IMR-90 (cell line): Measurements from ENCODE around the gene BDNF. TPM values are rescaled to one million over a fixed set of nuclear protein-coding genes. Genes with fewer than 3 reads are reported as not detected.

ENCODE experiments used
- ATAC-seq: fragments of 200-7000 bp; cut with Tn5 transposase; 2 replicates; pipeline ENCODE4 v1.9.1; 2020; ENCODE audit warnings: low read depth, mild to moderate bottlenecking, moderate library complexity
- BruUV-seq: library from RNA; stranded (reverse); fragments of 400-500 nt; replicated peaks from 2 replicates; lab custom pipeline; 2021; lab: Mats Ljungman, UMichigan
- CTCF ChIA-PET: fragments of 300-600 bp; formaldehyde crosslinking; extraction: SDS; loops from one replicate; lab custom pipeline; 2021; ENCODE audit warnings: antibody characterized with exemption; lab: Yijun Ruan, JAX
- POLR2A ChIA-PET: fragments of 300-600 bp; sonication (Branson Sonifier 250); formaldehyde crosslinking; loops from one replicate; lab custom pipeline; 2022; ENCODE audit warnings: antibody characterized with exemption; ENCODE audit not compliant: unreplicated experiment; lab: Charles Lee
- DNase-seq: peaks from one replicate; pipeline ENCODE4 v3.0.0; 2013
- H2AFZ ChIP-seq: replicated peaks from 2 replicates; pipeline ENCODE3; 2013; ENCODE audit warnings: low read length, mild to moderate bottlenecking; ENCODE audit not compliant: poor library complexity
- H2AK5ac ChIP-seq: 2 replicates; pipeline ENCODE4 v1.6.1; 2013; ENCODE audit warnings: low read depth, low read length, inconsistent platforms
- H2AK9ac ChIP-seq: replicated peaks from 2 replicates; pipeline ENCODE3; 2013; ENCODE audit warnings: mild to moderate bottlenecking, low read depth, low read length, moderate library complexity; ENCODE audit not compliant: poor library complexity
- H2BK120ac ChIP-seq: 2 replicates; pipeline ENCODE4 v1.6.1; 2013; ENCODE audit warnings: low read depth, low read length, inconsistent platforms
- H2BK15ac ChIP-seq: 3 replicates; pipeline ENCODE4 v1.6.1; 2013; ENCODE audit warnings: low read depth, low read length, inconsistent platforms
- H2BK20ac ChIP-seq: 2 replicates; pipeline ENCODE4 v1.6.1; 2013; ENCODE audit warnings: low read depth, mild to moderate bottlenecking, inconsistent platforms, low read length, moderate library complexity
- H2BK5ac ChIP-seq: 2 replicates; pipeline ENCODE4 v1.6.1; 2013; ENCODE audit warnings: mild to moderate bottlenecking, low read depth, low read length, inconsistent platforms; ENCODE audit not compliant: poor library complexity, severe bottlenecking
- H3K14ac ChIP-seq: replicated peaks from 2 replicates; pipeline ENCODE4 v1.6.1; 2013; ENCODE audit warnings: low read depth, low read length, inconsistent platforms
- H3K18ac ChIP-seq: 2 replicates; pipeline ENCODE4 v1.6.1; 2013; ENCODE audit warnings: low read depth, low read length, control low read depth
- H3K23ac ChIP-seq: 2 replicates; pipeline ENCODE4 v1.6.1; 2013; ENCODE audit warnings: low read depth, low read length, inconsistent platforms
- H3K27ac ChIP-seq: 2 replicates; pipeline ENCODE4 v1.5.1; 2013; ENCODE audit warnings: mild to moderate bottlenecking, control low read depth, low read length; ENCODE audit not compliant: insufficient read depth
- H3K27me3 ChIP-seq: 2 replicates; pipeline ENCODE4 v1.6.1; 2013; ENCODE audit warnings: low read length; ENCODE audit not compliant: control insufficient read depth, insufficient read depth
- H3K36me3 ChIP-seq: 2 replicates; pipeline ENCODE4 v1.6.1; 2013; ENCODE audit warnings: low read length, mixed read lengths; ENCODE audit not compliant: control insufficient read depth, insufficient read depth
- H3K4ac ChIP-seq: 2 replicates; pipeline ENCODE4 v1.6.1; 2013; ENCODE audit warnings: low read depth, low read length, inconsistent platforms
- H3K4me1 ChIP-seq: 2 replicates; pipeline ENCODE4 v1.6.1; 2013; ENCODE audit warnings: low read length, mixed read lengths; ENCODE audit not compliant: control insufficient read depth, insufficient read depth
- H3K4me2 ChIP-seq: 2 replicates; pipeline ENCODE4 v1.6.1; 2013; ENCODE audit warnings: low read depth, mild to moderate bottlenecking, control low read depth, low read length, moderate library complexity
- H3K4me3 ChIP-seq: 2 replicates; pipeline ENCODE4 v1.5.1; 2013; ENCODE audit warnings: low read depth, mild to moderate bottlenecking, control low read depth, low read length, moderate library complexity; ENCODE audit not compliant: insufficient read depth
- H3K56ac ChIP-seq: 2 replicates; pipeline ENCODE4 v1.6.1; 2013; ENCODE audit warnings: low read length, inconsistent platforms; ENCODE audit not compliant: insufficient read depth; ENCODE audit errors: extremely low read depth
- H3K79me1 ChIP-seq, 2 experiments: 2 replicates each; pipeline ENCODE4 v1.6.1; 2013; ENCODE audit warnings: low read length in 2 of 2, inconsistent platforms in 1 of 2, low read depth in 1 of 2
- H3K9ac ChIP-seq: 2 replicates; pipeline ENCODE4 v1.6.1; 2013; ENCODE audit warnings: low read depth, low read length, control low read depth
- H3K9me1 ChIP-seq: 2 replicates; pipeline ENCODE4 v1.6.1; 2013; ENCODE audit warnings: low read length, inconsistent platforms; ENCODE audit not compliant: insufficient read depth
- H3K9me3 ChIP-seq: 2 replicates; pipeline ENCODE4 v1.6.1; 2013; ENCODE audit warnings: low read length; ENCODE audit not compliant: control insufficient read depth, insufficient read depth
- H4K20me1 ChIP-seq: 2 replicates; pipeline ENCODE4 v1.6.1; 2013; ENCODE audit warnings: low read length, inconsistent platforms; ENCODE audit not compliant: insufficient read depth
- H4K5ac ChIP-seq: 2 replicates; pipeline ENCODE4 v1.6.1; 2013; ENCODE audit warnings: mild to moderate bottlenecking, low read depth, low read length, control low read depth
- H4K8ac ChIP-seq, 2 experiments: 2 replicates each; pipeline ENCODE4 v1.6.1; 2013; ENCODE audit warnings: low read depth in 2 of 2, low read length in 2 of 2, control low read depth in 1 of 2, inconsistent platforms in 1 of 2
- H4K91ac ChIP-seq: 2 replicates; pipeline ENCODE4 v1.6.1; 2013; ENCODE audit warnings: low read depth, low read length, inconsistent platforms; ENCODE audit not compliant: insufficient read depth
- BHLHE40 ChIP-seq: fragments of 150-350 bp; IDR thresholded peaks from 2 replicates; pipeline ENCODE4 v1.6.1; 2016; ENCODE audit warnings: mild to moderate bottlenecking, low read depth, low read length
- CEBPB ChIP-seq: IDR thresholded peaks from 2 replicates; pipeline ENCODE4 v1.6.1; 2012; ENCODE audit warnings: low read depth, low read length, improper control_type of control experiment
- CHD1 ChIP-seq: IDR thresholded peaks from 2 replicates; pipeline ENCODE4 v1.6.1; 2012; ENCODE audit warnings: low read depth, low read length, improper control_type of control experiment
- FOS ChIP-seq: fragments of 150-350 bp; IDR thresholded peaks from 2 replicates; pipeline ENCODE4 v1.6.1; 2016; ENCODE audit warnings: low read depth, low read length
- MAFK ChIP-seq: IDR thresholded peaks from 2 replicates; pipeline ENCODE4 v1.6.1; 2012; ENCODE audit warnings: low read depth, low read length, improper control_type of control experiment
- MAZ ChIP-seq: IDR thresholded peaks from 2 replicates; pipeline ENCODE4 v1.6.1; 2012; ENCODE audit warnings: low read depth, mild to moderate bottlenecking, low read length, improper control_type of control experiment, moderate library complexity, borderline replicate concordance
- MXI1 ChIP-seq: IDR thresholded peaks from 2 replicates; pipeline ENCODE4 v1.6.1; 2012; ENCODE audit warnings: low read depth, mild to moderate bottlenecking, low read length, moderate library complexity, borderline replicate concordance
- NFE2L2 ChIP-seq: fragments of 150-350 bp; IDR thresholded peaks from 2 replicates; pipeline ENCODE4 v1.6.1; 2016; ENCODE audit warnings: low read depth, mild to moderate bottlenecking, low read length
- POLR2A ChIP-seq: IDR thresholded peaks from 2 replicates; pipeline ENCODE4 v1.6.1; 2012; ENCODE audit warnings: mild to moderate bottlenecking, low read depth, low read length
- RAD21 ChIP-seq: IDR thresholded peaks from 2 replicates; pipeline ENCODE4 v1.6.1; 2012; ENCODE audit warnings: low read length, improper control_type of control experiment
- RCOR1 ChIP-seq: IDR thresholded peaks from 2 replicates; pipeline ENCODE4 v1.6.1; 2012; ENCODE audit warnings: mild to moderate bottlenecking, low read length, improper control_type of control experiment; ENCODE audit not compliant: insufficient replicate concordance
- RFX5 ChIP-seq: IDR thresholded peaks from 2 replicates; pipeline ENCODE4 v1.8.0; 2012; ENCODE audit warnings: low read depth, mild to moderate bottlenecking, low read length, moderate library complexity
- SMC3 ChIP-seq: fragments of 150-350 bp; IDR thresholded peaks from 2 replicates; pipeline ENCODE4 v1.6.1; 2016; ENCODE audit warnings: low read depth, mild to moderate bottlenecking, antibody characterized with exemption, low read length, moderate library complexity
- WGBS, 2 experiments: methylation state at CpG; one replicate each; pipeline versions ENCODE4 v1.1.5 to v1.1.7; 2013; ENCODE audit warnings: missing lambda C conversion rate in 2 of 2; ENCODE audit not compliant: insufficient read length in 1 of 2; ENCODE audit errors: extremely low coverage in 2 of 2; 5-methylcytosine and 5-hydroxymethylcytosine counted together
- dilution Hi-C: fragments of 300-500 bp; cut with HindIII; formaldehyde crosslinking; loops from one replicate; pipeline ENCODE4 v1.14.3; 2018; ENCODE audit warnings: low sequenced_read_pairs; ENCODE audit not compliant: unreplicated experiment
- in situ Hi-C: fragments of 300-500 bp; cut with MboI; formaldehyde crosslinking; loops from 3 replicates; pipeline ENCODE4 v1.14.3; 2019; ENCODE audit warnings: low sequenced_read_pairs, inconsistent platforms, mixed read lengths
- intact Hi-C: fragments of 100-400 bp; cut with micrococcal nuclease; formaldehyde crosslinking; loops from 2 replicates; pipeline ENCODE4 v1.10.0; 2022
- polyA plus RNA-seq, 3 experiments: library from polyadenylated mRNA; depleted of rRNA; stranded (reverse); fragments of >200 nt; gene quantifications; 2 replicates each; pipeline ENCODE4 v1.2.3, GENCODE V29; 2012; ENCODE audit warnings: low replicate concordance in 1 of 3
- total RNA-seq: library from RNA; depleted of rRNA; stranded (reverse); fragments of >200 nt; gene quantifications from 2 replicates; pipeline ENCODE4 v1.2.3, GENCODE V29; 2012
- TF ChIP-seq, protein P1 (sequence below): fragments of 150-350 bp; IDR thresholded peaks from 2 replicates; pipeline ENCODE4 v1.6.1; 2017; ENCODE audit warnings: mild to moderate bottlenecking, antibody characterized with exemption, low read length, low read depth
- TF ChIP-seq, protein P2 (sequence below): fragments of 150-350 bp; IDR thresholded peaks from 2 replicates; pipeline ENCODE4 v1.6.1; 2016; ENCODE audit warnings: low read depth, mild to moderate bottlenecking, low read length, moderate library complexity, borderline replicate concordance
- TF ChIP-seq, protein P3 (sequence below): conservative IDR thresholded peaks from 2 replicates; pipeline ENCODE4 v1.5.1; 2012; ENCODE audit warnings: mild to moderate bottlenecking, low read depth, low read length, improper control_type of control experiment

Gene BDNF
- total and polyA plus RNA-seq, 2 of the 4 experiments (the other 2 are of a cell fraction): 94.8 to 152 TPM

DNA sequence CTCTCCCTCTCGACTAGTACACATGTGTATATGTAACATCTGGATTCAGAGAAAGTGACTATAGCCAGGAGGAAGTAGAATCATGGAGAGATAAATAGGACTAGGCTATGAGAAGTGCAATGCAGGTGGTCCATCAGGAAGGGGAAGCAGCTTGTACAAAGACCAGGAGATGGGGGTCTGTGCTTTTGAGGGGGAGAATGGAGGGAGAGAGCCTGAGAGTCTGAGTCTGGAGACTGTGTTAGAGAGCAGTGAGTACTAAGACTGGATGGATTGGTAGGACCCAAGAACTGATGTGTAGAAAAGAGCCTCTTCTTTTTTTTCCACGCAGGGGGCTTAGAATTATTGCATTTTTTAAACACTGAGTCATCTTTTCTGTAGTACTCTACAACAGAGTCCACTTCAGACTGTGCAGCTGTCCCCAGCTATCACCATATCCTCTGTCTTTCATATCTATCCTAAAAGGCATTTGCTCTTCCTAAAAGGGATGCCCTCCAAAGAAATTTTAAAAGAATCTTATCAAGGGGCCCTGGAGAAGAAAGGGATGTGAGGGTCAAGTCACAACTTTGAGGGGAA lies 80.4 kb downstream of the BDNF start:
- H3K27me3 ChIP-seq: no peaks in the 10 kb centered on the region
- no peak overlapping the region for H4K5ac ChIP-seq
- no peaks in the 10 kb centered on the region for H3K36me3 ChIP-seq
- H2BK15ac ChIP-seq: no peak overlapping the region
- H3K9ac ChIP-seq: no peak overlapping the region
- no peak overlapping the region for H3K4me3 ChIP-seq
- H3K18ac ChIP-seq: no peak overlapping the region
- no peak overlapping the region for H2AK5ac ChIP-seq
- no peak overlapping the region for H3K56ac ChIP-seq
- no peaks in the 10 kb centered on the region for H3K79me1 ChIP-seq
- no peak overlapping the region for H3K4me2 ChIP-seq
- H4K8ac ChIP-seq: no peak overlapping the region
- H3K27ac ChIP-seq: no peak overlapping the region
- H2AK9ac ChIP-seq: no peak overlapping the region
- H4K20me1 ChIP-seq: no peaks in the 10 kb centered on the region
- WGBS, 2 experiments: no CpG with 5 or more reads among the region's 2 CpGs
- H3K9me1 ChIP-seq: no peaks in the 10 kb centered on the region
- TF ChIP-seq, protein P1, sequence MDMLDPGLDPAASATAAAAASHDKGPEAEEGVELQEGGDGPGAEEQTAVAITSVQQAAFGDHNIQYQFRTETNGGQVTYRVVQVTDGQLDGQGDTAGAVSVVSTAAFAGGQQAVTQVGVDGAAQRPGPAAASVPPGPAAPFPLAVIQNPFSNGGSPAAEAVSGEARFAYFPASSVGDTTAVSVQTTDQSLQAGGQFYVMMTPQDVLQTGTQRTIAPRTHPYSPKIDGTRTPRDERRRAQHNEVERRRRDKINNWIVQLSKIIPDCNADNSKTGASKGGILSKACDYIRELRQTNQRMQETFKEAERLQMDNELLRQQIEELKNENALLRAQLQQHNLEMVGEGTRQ: no peak
- TF ChIP-seq, protein P2, sequence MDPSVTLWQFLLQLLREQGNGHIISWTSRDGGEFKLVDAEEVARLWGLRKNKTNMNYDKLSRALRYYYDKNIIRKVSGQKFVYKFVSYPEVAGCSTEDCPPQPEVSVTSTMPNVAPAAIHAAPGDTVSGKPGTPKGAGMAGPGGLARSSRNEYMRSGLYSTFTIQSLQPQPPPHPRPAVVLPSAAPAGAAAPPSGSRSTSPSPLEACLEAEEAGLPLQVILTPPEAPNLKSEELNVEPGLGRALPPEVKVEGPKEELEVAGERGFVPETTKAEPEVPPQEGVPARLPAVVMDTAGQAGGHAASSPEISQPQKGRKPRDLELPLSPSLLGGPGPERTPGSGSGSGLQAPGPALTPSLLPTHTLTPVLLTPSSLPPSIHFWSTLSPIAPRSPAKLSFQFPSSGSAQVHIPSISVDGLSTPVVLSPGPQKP: no peak
- TF ChIP-seq POLR2A (no peak), CEBPB (no peak), RFX5 (no peak), FOS (no peak), MAZ (no peak), CHD1 (no peak), NFE2L2 (no peak), RCOR1 (no peak), MXI1 (no peak), RAD21 (no peak), SMC3 (no peak), MAFK (no peak), BHLHE40 (no peak)
- TF ChIP-seq, protein P3, sequence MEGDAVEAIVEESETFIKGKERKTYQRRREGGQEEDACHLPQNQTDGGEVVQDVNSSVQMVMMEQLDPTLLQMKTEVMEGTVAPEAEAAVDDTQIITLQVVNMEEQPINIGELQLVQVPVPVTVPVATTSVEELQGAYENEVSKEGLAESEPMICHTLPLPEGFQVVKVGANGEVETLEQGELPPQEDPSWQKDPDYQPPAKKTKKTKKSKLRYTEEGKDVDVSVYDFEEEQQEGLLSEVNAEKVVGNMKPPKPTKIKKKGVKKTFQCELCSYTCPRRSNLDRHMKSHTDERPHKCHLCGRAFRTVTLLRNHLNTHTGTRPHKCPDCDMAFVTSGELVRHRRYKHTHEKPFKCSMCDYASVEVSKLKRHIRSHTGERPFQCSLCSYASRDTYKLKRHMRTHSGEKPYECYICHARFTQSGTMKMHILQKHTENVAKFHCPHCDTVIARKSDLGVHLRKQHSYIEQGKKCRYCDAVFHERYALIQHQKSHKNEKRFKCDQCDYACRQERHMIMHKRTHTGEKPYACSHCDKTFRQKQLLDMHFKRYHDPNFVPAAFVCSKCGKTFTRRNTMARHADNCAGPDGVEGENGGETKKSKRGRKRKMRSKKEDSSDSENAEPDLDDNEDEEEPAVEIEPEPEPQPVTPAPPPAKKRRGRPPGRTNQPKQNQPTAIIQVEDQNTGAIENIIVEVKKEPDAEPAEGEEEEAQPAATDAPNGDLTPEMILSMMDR: no peak
- no peak overlapping the region for H2AFZ ChIP-seq
- BruUV-seq: no TSS peak
- no peak overlapping the region for H3K23ac ChIP-seq
- CTCF ChIA-PET: no interaction called here
- ATAC-seq: peak; percentile 46; the same call in 1 of the 2 replicates
- dilution Hi-C loops: no loop called here
- no peak overlapping the region for H3K4ac ChIP-seq
- no peak for DNase-seq
- no peaks in the 10 kb centered on the region for H3K9me3 ChIP-seq
- H4K91ac ChIP-seq: no peak overlapping the region
- no peak overlapping the region for H2BK120ac ChIP-seq
- no peak overlapping the region for H3K14ac ChIP-seq
- in situ Hi-C loops: no loop called here
- POLR2A ChIA-PET: no interaction called here
- peaks cover 2% of the 10 kb centered on the region; the same call in 1 of the 2 replicates for H3K4me1 ChIP-seq
- H2BK5ac ChIP-seq: no peak overlapping the region
- intact Hi-C loops: no loop called here
- no peak overlapping the region for H2BK20ac ChIP-seq
